Stomach (tissue), 4 donors: ENCODE data around the gene VEZT.

Experiments used
- EP300 ChIP-seq: sonication (generic); formaldehyde crosslinking; IDR thresholded peaks from one replicate; pipeline ENCODE4 v1.6.1; 2017; ENCODE audit warnings: antibody characterized with exemption
- POLR2A ChIP-seq, 4 donors: fragments of 450-650 bp; IDR thresholded peaks; one replicate each; pipeline ENCODE4 v1.6.1; 2016; ENCODE audit warnings: antibody characterized with exemption in 4 of 4, control low read depth in 2 of 4, mild to moderate bottlenecking in 1 of 4, moderate library complexity in 1 of 4
- POLR2AphosphoS5 ChIP-seq, 3 donors: sonication (generic); formaldehyde crosslinking; IDR thresholded peaks; one replicate each; pipeline ENCODE4 v1.6.1; 2016; ENCODE audit warnings: antibody characterized with exemption in 3 of 3
- TF ChIP-seq, protein P1 (sequence below), 7 experiments: fragments of 450-650 bp in 4 of 7; fragments of 200-600 bp in 3 of 7; sonication (generic) in 3 of 7; IDR thresholded peaks; one replicate each; pipeline ENCODE4 v1.5.1; 2016 to 2019; ENCODE audit warnings: antibody characterized with exemption in 7 of 7, control low read depth in 2 of 7, mild to moderate bottlenecking in 1 of 7

DNA sequence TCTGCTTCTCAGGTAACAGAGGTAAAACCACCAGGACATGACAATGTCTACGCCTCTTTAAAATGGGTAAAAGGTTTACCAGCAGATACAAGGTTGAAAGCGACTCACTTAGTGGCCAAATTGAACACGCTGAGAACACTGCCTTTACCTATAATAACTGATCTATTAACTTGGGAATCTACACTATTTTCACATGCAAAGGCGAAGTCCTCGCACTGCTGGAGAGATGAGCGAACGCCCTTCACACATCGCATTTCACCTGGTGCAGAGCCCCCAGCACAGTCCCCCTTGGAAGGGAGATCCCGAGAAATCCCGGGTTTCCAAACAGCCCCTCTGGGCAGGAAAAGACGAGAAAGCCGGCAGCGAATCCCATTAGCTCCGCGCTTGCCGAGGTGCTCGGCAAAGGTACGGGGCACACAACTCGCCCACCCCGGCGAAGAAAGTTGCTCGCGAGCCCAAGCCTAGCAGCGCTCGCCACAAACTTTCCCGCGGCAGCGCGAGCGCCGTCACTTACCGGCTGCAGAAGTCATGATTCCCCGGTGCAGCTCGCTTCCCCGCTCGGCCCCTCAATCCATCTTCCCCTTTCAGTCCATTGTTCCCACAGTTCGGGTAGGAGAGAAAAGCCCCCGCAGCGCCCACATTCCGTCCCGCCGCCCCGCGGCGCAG lies 763 bp upstream of the VEZT start:
- TF ChIP-seq, protein P1, sequence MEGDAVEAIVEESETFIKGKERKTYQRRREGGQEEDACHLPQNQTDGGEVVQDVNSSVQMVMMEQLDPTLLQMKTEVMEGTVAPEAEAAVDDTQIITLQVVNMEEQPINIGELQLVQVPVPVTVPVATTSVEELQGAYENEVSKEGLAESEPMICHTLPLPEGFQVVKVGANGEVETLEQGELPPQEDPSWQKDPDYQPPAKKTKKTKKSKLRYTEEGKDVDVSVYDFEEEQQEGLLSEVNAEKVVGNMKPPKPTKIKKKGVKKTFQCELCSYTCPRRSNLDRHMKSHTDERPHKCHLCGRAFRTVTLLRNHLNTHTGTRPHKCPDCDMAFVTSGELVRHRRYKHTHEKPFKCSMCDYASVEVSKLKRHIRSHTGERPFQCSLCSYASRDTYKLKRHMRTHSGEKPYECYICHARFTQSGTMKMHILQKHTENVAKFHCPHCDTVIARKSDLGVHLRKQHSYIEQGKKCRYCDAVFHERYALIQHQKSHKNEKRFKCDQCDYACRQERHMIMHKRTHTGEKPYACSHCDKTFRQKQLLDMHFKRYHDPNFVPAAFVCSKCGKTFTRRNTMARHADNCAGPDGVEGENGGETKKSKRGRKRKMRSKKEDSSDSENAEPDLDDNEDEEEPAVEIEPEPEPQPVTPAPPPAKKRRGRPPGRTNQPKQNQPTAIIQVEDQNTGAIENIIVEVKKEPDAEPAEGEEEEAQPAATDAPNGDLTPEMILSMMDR (IDR thresholded peaks at IDR 0.05) = no peak
- TF ChIP-seq EP300 (no peak), POLR2A (IDR thresholded peaks at IDR 0.05) (no peak), POLR2AphosphoS5 (IDR thresholded peaks at IDR 0.05) (no peak)
